ENCODE measurements around the gene RPL22.

Gene RPL22

GRCh38 chr1:6154525-6155319 lies 44.7 kb downstream of the RPL22 start:
- no peak for TF ChIP-seq CTCF (IDR thresholded peaks at IDR 0.05; ENCODE audit: control insufficient read depth, insufficient read depth, low read depth, low read length, missing control alignments)
- DNase-seq (ENCODE audit: low read depth) = no peak
- no peak overlapping the region for H3K4me3 ChIP-seq (ENCODE audit: control insufficient read depth, low read depth, low read length)

DNA sequence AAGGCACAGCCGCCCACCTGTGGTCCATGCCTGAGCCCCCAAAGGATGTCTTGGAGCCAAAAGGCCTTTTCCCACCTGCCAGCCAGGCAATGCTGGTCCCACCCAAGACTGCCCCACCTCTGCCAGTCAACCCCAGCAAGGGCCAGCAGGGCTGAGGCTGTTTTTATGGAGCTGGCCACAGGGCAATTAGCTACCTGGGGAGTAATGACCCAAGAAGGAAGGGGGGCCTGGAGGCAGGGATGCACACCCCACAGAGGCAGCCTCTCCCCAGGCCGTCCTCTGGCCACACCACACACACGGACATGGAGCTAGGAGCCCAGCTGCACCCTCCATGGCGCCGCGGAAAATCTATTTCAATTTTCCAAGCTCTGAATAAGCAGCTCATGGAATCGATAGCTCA lies 46.5 kb downstream of the RPL22 start:
- H3K4me3 ChIP-seq (ENCODE audit: control insufficient read depth, low read depth, low read length) = no peak overlapping the region
- no peak for DNase-seq (ENCODE audit: low read depth)
- TF ChIP-seq CTCF (IDR thresholded peaks at IDR 0.05; ENCODE audit: control insufficient read depth, insufficient read depth, low read depth, low read length, missing control alignments) = no peak

GRCh38 chr1:6152181-6152580 lies 47.2 kb downstream of the RPL22 start:
- no peak for TF ChIP-seq CTCF (IDR thresholded peaks at IDR 0.05; ENCODE audit: control insufficient read depth, insufficient read depth, low read depth, low read length, missing control alignments)
- no peak overlapping the region for H3K4me3 ChIP-seq (ENCODE audit: control insufficient read depth, low read depth, low read length)
- no peak for DNase-seq (ENCODE audit: low read depth)

DNA sequence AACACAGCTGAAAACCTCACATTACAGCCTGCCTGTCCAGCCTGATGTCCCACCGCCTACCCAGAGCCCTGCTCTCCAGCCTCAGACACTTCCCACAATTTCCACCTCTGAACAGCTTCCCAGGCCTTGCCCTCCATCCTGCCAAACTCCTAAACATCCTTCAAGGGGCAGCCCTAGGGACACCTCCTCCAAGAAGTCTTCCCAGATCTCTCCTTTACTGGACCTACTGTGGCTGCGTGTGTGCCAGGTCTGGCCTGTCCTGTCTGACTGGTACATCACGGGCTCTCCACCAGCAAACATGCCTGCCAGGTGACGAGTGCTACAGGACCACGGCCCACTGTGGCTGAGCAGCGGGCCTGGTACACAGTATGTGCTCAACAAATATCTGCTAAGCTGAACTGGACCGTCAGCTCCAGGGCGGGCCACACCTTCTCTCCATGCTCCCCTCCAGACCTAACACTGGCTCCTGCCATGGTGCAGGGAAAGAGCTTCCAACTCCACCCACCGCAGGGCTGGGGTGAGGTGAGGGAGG lies 48.0 kb downstream of the RPL22 start:
- no peak for TF ChIP-seq CTCF (IDR thresholded peaks at IDR 0.05; ENCODE audit: control insufficient read depth, insufficient read depth, low read depth, low read length, missing control alignments)
- H3K4me3 ChIP-seq (ENCODE audit: control insufficient read depth, low read depth, low read length) = no peak overlapping the region
- no peak for DNase-seq (ENCODE audit: low read depth)

DNA sequence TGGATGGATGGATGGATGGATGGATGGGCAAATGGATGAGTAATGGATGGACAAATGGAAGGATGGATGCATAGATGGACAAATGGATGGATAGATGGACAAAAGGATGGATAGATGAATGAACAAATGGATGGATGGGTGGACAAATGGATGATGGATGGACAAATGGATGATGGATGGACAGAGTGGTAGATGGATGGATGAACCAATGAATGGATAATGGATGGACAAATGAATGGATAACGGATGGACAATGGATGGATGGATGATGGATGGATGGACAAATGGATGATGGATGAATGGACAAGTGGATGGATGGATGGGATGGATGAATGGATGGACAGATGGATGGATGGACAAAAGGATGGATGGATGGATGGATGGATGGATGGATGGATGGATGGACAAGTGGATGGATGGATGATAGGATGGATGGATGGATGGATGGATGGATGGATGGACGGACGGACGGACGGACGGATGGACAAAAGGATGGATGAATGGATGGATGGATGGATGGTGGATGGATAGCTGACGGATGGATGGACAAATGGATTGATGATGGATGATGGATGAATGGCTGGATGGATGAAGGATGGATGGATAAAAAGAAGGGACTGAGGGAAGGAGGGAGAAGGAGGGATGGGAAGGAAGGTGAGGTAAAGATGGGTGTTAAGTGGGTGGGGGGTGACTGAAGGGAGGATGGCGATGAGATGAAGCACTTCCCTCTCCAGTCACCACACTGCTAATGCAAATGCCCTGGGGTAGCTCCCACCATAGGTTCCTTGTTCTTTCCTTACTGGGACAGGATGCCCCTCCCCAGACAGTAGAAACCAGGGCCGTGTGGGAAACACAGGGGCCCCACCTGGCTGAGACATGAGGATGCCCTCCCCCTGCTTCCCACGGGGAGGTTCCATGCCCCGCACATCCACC lies 49.1 kb downstream of the RPL22 start:
- H3K4me3 ChIP-seq (ENCODE audit: control insufficient read depth, low read depth, low read length) = no peak overlapping the region
- DNase-seq (ENCODE audit: low read depth) = no peak
- TF ChIP-seq CTCF (IDR thresholded peaks at IDR 0.05; ENCODE audit: control insufficient read depth, insufficient read depth, low read depth, low read length, missing control alignments) = no peak

- no peak overlapping the region for H3K4me3 ChIP-seq (ENCODE audit: control insufficient read depth, low read depth, low read length)
- no peak for DNase-seq (ENCODE audit: low read depth)
- no peak for TF ChIP-seq CTCF (IDR thresholded peaks at IDR 0.05; ENCODE audit: control insufficient read depth, insufficient read depth, low read depth, low read length, missing control alignments)
These were observed 49.8 kb downstream of the RPL22 start for GRCh38 chr1:6149597-6149996.
